ENCODE data around the gene UBE2I. TPM values are rescaled to one million over a fixed set of nuclear protein-coding genes. Genes with fewer than 3 reads are reported as not detected.

The UBE2I gene
- total and polyA plus RNA-seq, 4 donors: 19.4 to 23.9 (median 22.5) TPM

DNA sequence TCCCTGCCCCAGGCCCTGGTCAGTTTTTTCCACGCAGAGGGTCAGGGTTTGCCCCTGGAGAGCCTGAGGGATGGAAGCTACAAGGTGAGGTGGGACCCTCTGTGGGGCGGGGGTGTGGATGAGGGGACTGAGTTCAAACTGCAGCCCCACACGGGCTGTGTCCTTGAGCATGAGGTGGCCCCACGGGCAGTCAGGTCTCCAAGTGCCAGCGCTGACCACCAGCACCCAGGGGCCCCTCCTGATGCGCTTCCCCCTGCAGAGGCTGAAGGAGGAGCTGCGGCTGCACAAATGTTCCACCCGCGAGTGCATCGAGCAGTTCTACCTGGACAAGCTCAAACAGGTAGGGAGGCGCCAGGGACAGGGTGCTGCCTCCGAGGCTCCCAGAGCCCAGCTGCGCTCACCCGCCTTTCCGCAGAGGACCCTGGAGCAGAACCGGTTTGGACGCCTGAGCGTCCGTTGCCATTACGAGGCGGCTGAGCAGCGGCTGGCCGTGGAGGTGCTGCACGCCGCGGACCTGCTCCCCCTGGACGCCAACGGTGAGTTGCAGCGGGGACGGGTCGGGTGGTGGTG is 37.9 kb downstream of the UBE2I start (continued):
- TF ChIP-seq MAX (IDR thresholded peaks at IDR 0.05): no peak
- TF ChIP-seq ATF3 (IDR thresholded peaks at IDR 0.05): no peak
- no peak for TF ChIP-seq JUND (IDR thresholded peaks at IDR 0.05)
- no peak for TF ChIP-seq EGR1 (IDR thresholded peaks at IDR 0.05; ENCODE audit: low read depth in 2 of 2)

DNA sequence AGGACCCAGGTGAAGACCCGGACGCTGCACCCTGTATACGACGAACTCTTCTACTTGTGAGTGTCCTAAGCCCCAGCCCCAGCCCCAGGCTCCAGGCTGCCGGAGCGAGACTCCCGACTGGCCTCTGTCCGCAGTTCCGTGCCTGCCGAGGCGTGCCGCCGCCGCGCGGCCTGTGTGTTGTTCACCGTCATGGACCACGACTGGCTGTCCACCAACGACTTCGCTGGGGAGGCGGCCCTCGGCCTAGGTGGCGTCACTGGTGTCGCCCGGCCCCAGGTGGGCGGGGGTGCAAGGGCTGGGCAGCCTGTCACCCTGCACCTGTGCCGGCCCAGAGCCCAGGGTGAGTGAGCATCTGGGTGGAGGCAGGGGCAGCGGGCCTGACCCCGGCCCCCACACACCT is 38.5 kb downstream of the UBE2I start:
- Histone ChIP-seq H3K27me3 (ENCODE audit: control insufficient read depth in 4 of 4, insufficient read depth in 4 of 4, low read length in 3 of 4) (no peaks in the 10 kb centered on the region), H3K9me3 (ENCODE audit: control insufficient read depth in 4 of 4, low read length in 3 of 4) (no peaks in the 10 kb centered on the region), H3K36me3 (ENCODE audit: control insufficient read depth in 4 of 4, insufficient read depth in 3 of 4, low read depth in 1 of 4, low read length in 3 of 4) (peaks cover 3 to 14% (median 6%) of the 10 kb centered on the region in 4 donors), H3K4me1 (ENCODE audit: control insufficient read depth in 4 of 4, insufficient read depth in 4 of 4, low read length in 3 of 4) (peaks cover 7 to 42% (median 32%) of the 10 kb centered on the region in 4 donors), H3K9ac (ENCODE audit: low read depth in 1 of 2, low read length in 2 of 2) (no peak overlapping the region), H3K27ac (ENCODE audit: low read depth in 1 of 2, low read length in 2 of 2) (no peak overlapping the region), H3K4me3 (ENCODE audit: low read depth in 1 of 3, low read length in 3 of 3) (no peak overlapping the region)
- no peak for DNase-seq (ENCODE audit: low spot score)
- WGBS: 94% methylated on average over 29 of the region's 29 CpGs
- TF ChIP-seq TAF1 (conservative IDR thresholded peaks at IDR 0.05): no peak
- no peak for TF ChIP-seq FOXA2 (IDR thresholded peaks at IDR 0.05)
- TF ChIP-seq NR2F2 (IDR thresholded peaks at IDR 0.05): no peak
- TF ChIP-seq GABPA (IDR thresholded peaks at IDR 0.05 in 1 of 2, conservative IDR thresholded peaks at IDR 0.05 in 1 of 2): no peak
- TF ChIP-seq ZBTB33 (IDR thresholded peaks at IDR 0.05): no peak
- TF ChIP-seq, protein P1, sequence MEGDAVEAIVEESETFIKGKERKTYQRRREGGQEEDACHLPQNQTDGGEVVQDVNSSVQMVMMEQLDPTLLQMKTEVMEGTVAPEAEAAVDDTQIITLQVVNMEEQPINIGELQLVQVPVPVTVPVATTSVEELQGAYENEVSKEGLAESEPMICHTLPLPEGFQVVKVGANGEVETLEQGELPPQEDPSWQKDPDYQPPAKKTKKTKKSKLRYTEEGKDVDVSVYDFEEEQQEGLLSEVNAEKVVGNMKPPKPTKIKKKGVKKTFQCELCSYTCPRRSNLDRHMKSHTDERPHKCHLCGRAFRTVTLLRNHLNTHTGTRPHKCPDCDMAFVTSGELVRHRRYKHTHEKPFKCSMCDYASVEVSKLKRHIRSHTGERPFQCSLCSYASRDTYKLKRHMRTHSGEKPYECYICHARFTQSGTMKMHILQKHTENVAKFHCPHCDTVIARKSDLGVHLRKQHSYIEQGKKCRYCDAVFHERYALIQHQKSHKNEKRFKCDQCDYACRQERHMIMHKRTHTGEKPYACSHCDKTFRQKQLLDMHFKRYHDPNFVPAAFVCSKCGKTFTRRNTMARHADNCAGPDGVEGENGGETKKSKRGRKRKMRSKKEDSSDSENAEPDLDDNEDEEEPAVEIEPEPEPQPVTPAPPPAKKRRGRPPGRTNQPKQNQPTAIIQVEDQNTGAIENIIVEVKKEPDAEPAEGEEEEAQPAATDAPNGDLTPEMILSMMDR (IDR thresholded peaks at IDR 0.05; ENCODE audit: low read depth, low read length, missing input control): no peak
- no peak for TF ChIP-seq MAX (IDR thresholded peaks at IDR 0.05)
- no peak for TF ChIP-seq ATF3 (IDR thresholded peaks at IDR 0.05)
- TF ChIP-seq, protein P2, sequence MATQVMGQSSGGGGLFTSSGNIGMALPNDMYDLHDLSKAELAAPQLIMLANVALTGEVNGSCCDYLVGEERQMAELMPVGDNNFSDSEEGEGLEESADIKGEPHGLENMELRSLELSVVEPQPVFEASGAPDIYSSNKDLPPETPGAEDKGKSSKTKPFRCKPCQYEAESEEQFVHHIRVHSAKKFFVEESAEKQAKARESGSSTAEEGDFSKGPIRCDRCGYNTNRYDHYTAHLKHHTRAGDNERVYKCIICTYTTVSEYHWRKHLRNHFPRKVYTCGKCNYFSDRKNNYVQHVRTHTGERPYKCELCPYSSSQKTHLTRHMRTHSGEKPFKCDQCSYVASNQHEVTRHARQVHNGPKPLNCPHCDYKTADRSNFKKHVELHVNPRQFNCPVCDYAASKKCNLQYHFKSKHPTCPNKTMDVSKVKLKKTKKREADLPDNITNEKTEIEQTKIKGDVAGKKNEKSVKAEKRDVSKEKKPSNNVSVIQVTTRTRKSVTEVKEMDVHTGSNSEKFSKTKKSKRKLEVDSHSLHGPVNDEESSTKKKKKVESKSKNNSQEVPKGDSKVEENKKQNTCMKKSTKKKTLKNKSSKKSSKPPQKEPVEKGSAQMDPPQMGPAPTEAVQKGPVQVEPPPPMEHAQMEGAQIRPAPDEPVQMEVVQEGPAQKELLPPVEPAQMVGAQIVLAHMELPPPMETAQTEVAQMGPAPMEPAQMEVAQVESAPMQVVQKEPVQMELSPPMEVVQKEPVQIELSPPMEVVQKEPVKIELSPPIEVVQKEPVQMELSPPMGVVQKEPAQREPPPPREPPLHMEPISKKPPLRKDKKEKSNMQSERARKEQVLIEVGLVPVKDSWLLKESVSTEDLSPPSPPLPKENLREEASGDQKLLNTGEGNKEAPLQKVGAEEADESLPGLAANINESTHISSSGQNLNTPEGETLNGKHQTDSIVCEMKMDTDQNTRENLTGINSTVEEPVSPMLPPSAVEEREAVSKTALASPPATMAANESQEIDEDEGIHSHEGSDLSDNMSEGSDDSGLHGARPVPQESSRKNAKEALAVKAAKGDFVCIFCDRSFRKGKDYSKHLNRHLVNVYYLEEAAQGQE (IDR thresholded peaks at IDR 0.05): no peak
- no peak for TF ChIP-seq JUND (IDR thresholded peaks at IDR 0.05)
- TF ChIP-seq HNF4A (conservative IDR thresholded peaks at IDR 0.05): no peak
- no peak for TF ChIP-seq FOXA1 (IDR thresholded peaks at IDR 0.05)
- TF ChIP-seq YY1 (IDR thresholded peaks at IDR 0.05): no peak
- no peak for TF ChIP-seq RXRA (IDR thresholded peaks at IDR 0.05)
- no peak for TF ChIP-seq HNF4G (IDR thresholded peaks at IDR 0.05)
- TF ChIP-seq RAD21 (IDR thresholded peaks at IDR 0.05): no peak
- TF ChIP-seq SP1 (IDR thresholded peaks at IDR 0.05): no peak
- no peak for TF ChIP-seq EGR1 (IDR thresholded peaks at IDR 0.05; ENCODE audit: low read depth in 2 of 2)
